DMS79 treated with DMSO at 0.1 percent for 48 hours (cell line): ENCODE data around the gene PMM2.
"Not testable (repeated sequence)": the region's sequence is repeated elsewhere in the genome, so short reads cannot be mapped to it uniquely, and the experiment has no call there.

Experiments
- DNase-seq: peaks from one replicate; lab custom pipeline; 2025; lab: John Stamatoyannopoulos, UW

Gene PMM2

GRCh38 chr16:8797364-8798173, at the start of gene PMM2, which contains the start of gene TMEM186:
TSS of gene PMM2 (plus strand) at chr16:8797839. CDS start at chr16:8797883, 44 bp downstream.
TSS of gene TMEM186 (minus strand) at chr16:8797639. CDS start at chr16:8797614, 25 bp downstream.
- DNase-seq: peak; percentile 89

- DNase-seq: not testable (repeated sequence)
Measured at GRCh38 chr16:8748944-8749343, 48.7 kb upstream of the PMM2 start.

- DNase-seq: no peak
Measured at GRCh38 chr16:8751481-8752311, 45.9 kb upstream of the PMM2 start.

- no peak for DNase-seq
Measured at GRCh38 chr16:8752706-8753105, 44.9 kb upstream of the PMM2 start.

GRCh38 chr16:8753416-8754054, 44.1 kb upstream of the PMM2 start:
- DNase-seq: no peak

GRCh38 chr16:8756755-8757154, 40.9 kb upstream of the PMM2 start:
- DNase-seq: no peak

GRCh38 chr16:8758022-8758421, 39.6 kb upstream of the PMM2 start:
- DNase-seq: no peak

GRCh38 chr16:8760021-8760420, 37.6 kb upstream of the PMM2 start:
- DNase-seq: no peak

- DNase-seq: no peak
Measured at GRCh38 chr16:8761078-8761477, 36.6 kb upstream of the PMM2 start.

- DNase-seq: no peak
Measured at GRCh38 chr16:8762254-8762653, 35.4 kb upstream of the PMM2 start.

- DNase-seq: no peak
Measured at GRCh38 chr16:8763083-8763482, 34.6 kb upstream of the PMM2 start.

GRCh38 chr16:8763899-8764298, 33.7 kb upstream of the PMM2 start:
- no peak for DNase-seq

- DNase-seq: no peak
Measured at GRCh38 chr16:8764525-8765250, 33.0 kb upstream of the PMM2 start.

GRCh38 chr16:8767176-8767575, 30.5 kb upstream of the PMM2 start:
- DNase-seq: no peak

- DNase-seq: no peak
Measured at GRCh38 chr16:8768283-8768682, 29.4 kb upstream of the PMM2 start.

- DNase-seq: no peak
Measured at GRCh38 chr16:8768692-8769091, 28.9 kb upstream of the PMM2 start.

- DNase-seq: no peak
Measured at GRCh38 chr16:8773537-8773936, 24.1 kb upstream of the PMM2 start.

GRCh38 chr16:8774208-8774607, 23.4 kb upstream of the PMM2 start:
- no peak for DNase-seq

- DNase-seq: no peak
Measured at GRCh38 chr16:8775359-8775758, 22.3 kb upstream of the PMM2 start.

GRCh38 chr16:8776129-8776584, 21.5 kb upstream of the PMM2 start:
- DNase-seq: no peak

- DNase-seq: no peak
Measured at GRCh38 chr16:8777217-8777616, 20.4 kb upstream of the PMM2 start.

- DNase-seq: no peak
Measured at GRCh38 chr16:8781797-8782196, 15.8 kb upstream of the PMM2 start.
